ENCODE measurements around the gene MUL1.

DNA sequence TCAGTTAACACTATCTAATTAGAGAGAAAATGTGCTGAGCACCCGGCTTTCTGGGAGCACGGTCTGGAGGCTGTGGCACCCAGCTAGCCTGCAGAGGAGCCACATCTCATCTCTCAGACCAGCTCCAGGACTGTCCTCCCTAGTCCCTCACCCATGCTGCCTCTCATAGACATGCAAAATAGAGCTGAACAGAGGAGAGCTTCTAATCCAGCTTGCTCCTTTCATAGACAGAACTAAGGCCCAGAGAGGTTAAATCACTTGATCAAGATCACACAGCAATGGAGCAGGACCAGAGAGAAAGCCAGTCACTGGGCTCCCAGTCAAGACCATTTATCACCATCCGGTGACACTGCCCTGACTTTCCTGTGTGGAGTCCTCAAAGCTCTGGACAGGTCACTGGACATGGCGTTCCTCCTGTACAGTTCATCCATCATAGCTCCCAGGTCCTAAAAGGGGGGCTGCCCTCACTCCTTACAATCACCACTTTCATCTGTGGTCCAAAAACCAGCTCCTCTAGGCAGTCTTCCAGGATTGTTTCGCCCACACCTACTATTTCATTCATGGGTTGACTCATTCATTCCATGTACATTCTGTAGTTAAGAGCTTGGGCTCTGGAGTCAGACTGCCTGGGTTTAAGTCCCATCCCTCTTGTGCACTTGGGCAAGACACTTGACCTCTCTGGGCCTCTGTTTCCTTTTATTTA, 13.2 kb downstream of the MUL1 start:
- TF ChIP-seq, protein P1, sequence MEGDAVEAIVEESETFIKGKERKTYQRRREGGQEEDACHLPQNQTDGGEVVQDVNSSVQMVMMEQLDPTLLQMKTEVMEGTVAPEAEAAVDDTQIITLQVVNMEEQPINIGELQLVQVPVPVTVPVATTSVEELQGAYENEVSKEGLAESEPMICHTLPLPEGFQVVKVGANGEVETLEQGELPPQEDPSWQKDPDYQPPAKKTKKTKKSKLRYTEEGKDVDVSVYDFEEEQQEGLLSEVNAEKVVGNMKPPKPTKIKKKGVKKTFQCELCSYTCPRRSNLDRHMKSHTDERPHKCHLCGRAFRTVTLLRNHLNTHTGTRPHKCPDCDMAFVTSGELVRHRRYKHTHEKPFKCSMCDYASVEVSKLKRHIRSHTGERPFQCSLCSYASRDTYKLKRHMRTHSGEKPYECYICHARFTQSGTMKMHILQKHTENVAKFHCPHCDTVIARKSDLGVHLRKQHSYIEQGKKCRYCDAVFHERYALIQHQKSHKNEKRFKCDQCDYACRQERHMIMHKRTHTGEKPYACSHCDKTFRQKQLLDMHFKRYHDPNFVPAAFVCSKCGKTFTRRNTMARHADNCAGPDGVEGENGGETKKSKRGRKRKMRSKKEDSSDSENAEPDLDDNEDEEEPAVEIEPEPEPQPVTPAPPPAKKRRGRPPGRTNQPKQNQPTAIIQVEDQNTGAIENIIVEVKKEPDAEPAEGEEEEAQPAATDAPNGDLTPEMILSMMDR (conservative IDR thresholded peaks at IDR 0.05 in 1 of 2, IDR thresholded peaks at IDR 0.05 in 1 of 2; ENCODE audit: low read depth in 1 of 2, low read length in 2 of 2) = no peak
- TF ChIP-seq EZH2 (IDR thresholded peaks at IDR 0.05; ENCODE audit: low read length, missing control alignments) = no peak

Measured in fibroblast of lung (primary cell).